ENCODE data around the gene POLR2J.

- no peak for TF ChIP-seq EP300 (IDR thresholded peaks at IDR 0.05)
- no peak for TF ChIP-seq CTCF (IDR thresholded peaks at IDR 0.05)
Observed at GRCh38 chr7:102439963-102440795, 38.5 kb downstream of the POLR2J start.
